RKO (cell line): Measurements from ENCODE around the gene RMI1.
A peak's percentile ranks its signal among the peaks of the same experiment; 100 is the strongest.
"Not testable (repeated sequence)": the region's sequence is repeated elsewhere in the genome, so short reads cannot be mapped to it uniquely, and the experiment has no call there.

ENCODE experiments used
- DNase-seq: peaks from one replicate; pipeline ENCODE4 v3.0.0-alpha.2; 2016; ENCODE audit warnings: low spot score

The RMI1 gene

GRCh38 chr9:83980395-83981125 lies at the start of gene RMI1:
RMI1 (plus strand) TSS chr9:83980805; CDS start chr9:84000987, 20,182 bp downstream.
- peak; percentile 97 for DNase-seq

DNA sequence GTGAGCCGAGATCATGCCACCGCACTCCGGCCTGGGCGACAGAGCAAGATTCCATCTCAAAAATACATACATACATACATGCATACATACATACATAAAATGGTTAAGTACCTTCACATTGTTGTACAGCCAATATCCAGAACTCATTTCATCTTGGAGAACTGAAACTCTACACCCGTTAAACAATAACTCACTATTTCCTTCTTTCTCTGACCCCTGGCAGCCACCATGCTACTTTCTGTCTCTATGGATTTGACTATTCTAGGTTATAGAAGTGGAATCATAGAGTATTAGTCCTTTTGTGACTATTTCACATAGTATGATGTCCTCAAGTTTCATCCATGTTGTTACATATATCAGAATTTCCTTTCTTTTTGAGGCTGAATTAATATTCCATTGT lies 49.7 kb upstream of the RMI1 start:
- DNase-seq: no peak

- DNase-seq: no peak
These were observed 48.6 kb upstream of the RMI1 start for GRCh38 chr9:83932011-83932410.

- DNase-seq: no peak
These were observed 47.8 kb upstream of the RMI1 start for GRCh38 chr9:83932851-83933250.

DNA sequence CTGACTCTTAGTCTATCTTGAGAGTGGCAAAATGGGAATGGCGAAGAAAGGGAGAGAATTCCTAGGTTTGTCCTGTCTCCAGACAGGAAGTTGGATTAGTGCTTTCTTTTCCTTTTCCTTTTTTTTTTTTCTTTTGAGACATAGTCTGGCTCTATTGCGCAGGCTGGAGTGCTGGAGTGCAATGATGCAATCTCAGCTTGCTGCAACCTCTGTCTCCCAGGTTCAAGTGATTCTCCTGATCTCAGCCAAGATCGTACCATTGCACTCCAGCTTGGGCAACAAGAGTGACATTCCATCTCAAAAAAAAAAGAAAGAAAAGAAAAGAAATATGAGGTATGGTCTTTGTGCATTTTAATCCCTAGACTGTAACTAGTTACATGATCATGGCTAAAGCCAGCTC lies 46.8 kb upstream of the RMI1 start:
- no peak for DNase-seq

DNA sequence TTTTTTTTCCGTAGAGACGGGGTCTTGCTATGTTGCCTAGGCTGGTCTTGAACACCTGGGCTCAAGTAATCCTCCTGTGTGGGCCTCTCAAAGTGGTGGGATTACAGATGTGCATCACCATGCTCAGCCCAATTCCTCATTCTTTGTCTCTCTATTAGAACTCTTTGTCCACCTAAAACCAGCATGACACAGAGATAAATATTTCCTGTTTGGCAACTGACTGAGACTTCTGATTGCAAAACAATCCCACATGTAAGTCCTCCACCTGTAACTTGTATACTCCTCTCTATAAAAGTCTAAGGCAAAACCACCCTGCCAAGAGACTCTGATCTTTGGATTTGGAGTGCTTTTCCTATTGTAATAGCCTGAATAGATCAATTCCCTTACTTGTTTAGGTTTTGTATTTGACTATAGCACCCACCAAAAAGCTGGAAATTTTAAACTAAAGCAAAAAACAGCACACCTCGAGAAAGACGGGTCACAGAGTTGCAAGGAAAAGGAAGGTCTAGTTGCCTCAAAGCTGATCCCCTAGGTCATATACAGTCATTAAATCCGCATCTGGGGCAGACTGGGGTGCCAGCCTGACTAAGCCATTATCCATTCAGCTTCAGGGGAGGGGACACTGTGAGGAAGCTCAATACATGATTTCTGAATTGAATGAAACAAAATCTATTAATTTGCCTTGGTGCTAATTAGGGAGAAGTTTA lies 45.9 kb upstream of the RMI1 start:
- no peak for DNase-seq

- DNase-seq: no peak
These were observed 45.2 kb upstream of the RMI1 start for GRCh38 chr9:83935276-83935935.

DNA sequence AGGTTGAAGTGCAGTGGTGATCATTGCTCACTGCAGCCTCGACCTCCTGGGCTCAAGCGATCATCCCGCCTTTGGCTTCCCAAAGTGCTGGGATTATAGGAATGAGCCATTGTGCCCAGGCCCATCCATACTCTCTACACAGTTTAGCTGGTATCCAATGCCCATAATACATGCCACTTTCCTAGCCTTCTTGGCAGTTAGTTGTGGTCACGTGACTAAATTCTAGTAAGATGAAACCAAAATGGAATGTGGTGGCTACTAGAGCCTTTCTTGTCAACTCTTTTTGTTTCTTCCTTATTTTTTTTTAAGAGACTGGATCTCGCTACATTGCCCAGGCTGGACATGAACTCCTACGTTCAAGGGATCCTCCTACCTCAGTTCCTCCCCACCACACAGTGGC lies 44.1 kb upstream of the RMI1 start:
- DNase-seq: no peak

DNA sequence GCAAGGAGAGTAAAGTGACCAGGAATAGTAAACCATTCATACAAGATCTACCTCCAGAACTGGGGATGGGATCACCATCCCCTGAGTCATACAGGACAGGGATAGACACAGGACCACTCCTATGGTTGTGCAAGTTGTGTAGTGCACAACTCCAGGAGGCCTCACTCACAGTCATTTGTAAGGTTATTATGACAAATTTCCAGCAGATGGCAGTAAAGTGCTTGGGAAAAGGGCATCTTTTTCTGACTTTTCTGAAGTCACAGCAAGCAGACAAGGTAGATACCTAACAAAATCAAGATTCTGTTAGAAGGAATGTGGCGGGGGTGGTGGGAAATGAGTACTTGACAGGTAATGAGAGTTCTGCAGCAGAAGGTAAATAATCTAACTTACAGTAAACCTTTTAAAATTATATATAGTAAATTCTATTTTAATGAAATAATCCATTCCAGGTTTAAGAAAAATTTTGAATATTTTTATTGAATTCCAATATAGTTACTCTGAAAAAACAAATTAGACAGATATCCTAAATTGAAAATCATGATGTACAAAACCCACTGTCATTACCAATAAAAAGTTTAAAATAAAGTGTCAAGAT lies 42.6 kb upstream of the RMI1 start:
- DNase-seq: peak; percentile 72

- DNase-seq: no peak
These were observed 39.9 kb upstream of the RMI1 start for GRCh38 chr9:83940590-83941303.

DNA sequence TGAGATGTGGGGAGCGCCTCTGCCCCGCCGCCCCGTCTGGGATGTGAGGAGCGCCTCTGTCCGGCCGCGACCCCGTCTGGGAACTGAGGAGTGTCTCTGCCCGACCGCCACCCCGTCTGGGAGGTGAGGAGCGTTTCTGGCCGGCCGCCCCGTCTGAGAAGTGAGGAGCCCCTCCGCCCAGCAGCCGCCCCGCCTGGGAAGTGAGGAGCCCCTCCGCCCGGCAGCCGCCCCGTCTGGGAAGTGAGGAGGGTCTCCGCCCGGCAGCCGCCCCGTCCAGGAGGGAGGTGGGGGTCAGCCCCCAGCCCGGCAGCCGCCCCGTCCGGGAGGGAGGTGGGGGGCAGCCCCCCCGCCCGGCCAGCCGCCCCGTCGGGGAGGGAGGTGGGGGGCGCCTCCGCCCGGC lies 32.5 kb upstream of the RMI1 start:
- DNase-seq: not testable (repeated sequence)

GRCh38 chr9:83956086-83956435 lies 24.5 kb upstream of the RMI1 start:
- peak; percentile 52 for DNase-seq

GRCh38 chr9:83956436-83957247 lies 24.0 kb upstream of the RMI1 start:
- DNase-seq: peak; percentile 86

GRCh38 chr9:83957248-83957513 lies 23.4 kb upstream of the RMI1 start:
- DNase-seq: no peak

DNA sequence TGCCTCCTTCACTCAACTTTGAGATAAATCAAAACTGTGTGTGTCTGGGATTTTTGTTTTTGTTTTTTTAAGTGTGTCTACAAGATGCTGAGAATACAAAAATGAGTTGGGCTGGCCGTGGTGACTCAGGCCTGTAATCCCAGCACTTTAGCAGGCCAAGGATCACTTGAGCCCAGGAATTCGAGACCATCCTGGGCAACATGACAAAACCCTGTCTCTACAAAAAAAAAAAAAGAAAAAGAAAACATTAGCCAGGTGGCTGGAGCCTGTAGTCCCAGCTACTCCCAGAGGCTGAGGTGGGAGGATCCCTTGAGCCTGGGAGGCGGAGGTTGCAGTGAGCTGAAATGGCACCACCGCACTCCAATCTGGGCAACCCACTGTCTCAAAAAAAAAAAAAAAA lies 21.5 kb upstream of the RMI1 start:
- DNase-seq: no peak

DNA sequence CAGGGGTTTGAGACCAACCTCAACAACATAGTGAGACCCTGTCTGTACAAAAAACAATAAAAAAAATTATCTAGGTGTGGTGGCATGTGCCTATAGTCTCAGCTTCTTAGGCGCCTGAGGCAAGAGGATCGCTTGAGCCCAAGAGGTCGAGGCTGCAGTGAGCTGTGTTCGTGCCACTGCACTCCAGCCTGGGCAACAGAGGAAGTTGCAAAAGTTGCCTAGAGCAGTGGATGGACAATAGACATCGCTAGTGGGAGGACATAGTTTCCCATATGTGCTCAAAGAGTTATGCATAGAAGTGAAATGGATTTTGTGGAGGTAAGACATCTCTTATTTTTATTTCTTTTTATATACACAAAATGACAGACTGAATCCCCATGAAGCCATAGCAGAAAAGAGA lies 19.6 kb upstream of the RMI1 start:
- DNase-seq: no peak

GRCh38 chr9:83962165-83962564 lies 18.4 kb upstream of the RMI1 start:
- DNase-seq: no peak

DNA sequence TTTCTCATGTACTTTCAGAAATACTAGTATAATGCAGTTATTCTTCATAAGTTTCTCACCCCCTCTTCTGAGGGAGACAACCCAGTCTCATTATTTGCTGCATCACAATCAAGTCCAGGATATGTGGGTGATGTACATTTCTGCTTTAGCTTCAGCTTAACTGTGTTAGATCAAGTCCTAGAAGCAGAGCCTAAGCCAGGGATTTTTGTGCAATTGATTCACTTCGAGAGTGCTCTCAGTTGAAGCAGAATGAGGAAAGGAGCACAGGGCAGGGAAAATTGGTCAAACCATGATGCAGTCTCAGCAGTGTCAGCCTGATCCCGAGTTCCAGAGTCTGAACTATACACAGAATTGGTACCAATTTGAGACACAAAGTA lies 15.6 kb upstream of the RMI1 start:
- no peak for DNase-seq

GRCh38 chr9:83965350-83966208 lies 15.0 kb upstream of the RMI1 start:
- no peak for DNase-seq

DNA sequence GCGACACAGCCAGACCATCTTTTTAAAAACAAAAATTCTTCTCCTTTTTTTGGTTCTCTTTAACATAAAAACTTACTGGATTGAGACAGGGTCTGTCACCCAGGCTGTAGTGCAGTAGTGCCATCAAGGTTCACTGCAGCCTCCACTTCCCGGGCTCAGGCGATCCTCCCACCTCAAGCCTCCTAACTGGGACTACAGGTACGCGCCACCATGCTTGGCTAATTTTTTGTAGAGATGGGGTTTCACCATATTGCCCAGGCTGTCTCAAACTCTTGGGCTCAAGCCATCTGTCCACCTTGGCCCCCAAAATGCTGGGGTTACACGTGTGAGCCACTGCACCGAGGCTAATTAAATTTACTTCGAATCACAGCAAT lies 14.4 kb upstream of the RMI1 start:
- DNase-seq: no peak

DNA sequence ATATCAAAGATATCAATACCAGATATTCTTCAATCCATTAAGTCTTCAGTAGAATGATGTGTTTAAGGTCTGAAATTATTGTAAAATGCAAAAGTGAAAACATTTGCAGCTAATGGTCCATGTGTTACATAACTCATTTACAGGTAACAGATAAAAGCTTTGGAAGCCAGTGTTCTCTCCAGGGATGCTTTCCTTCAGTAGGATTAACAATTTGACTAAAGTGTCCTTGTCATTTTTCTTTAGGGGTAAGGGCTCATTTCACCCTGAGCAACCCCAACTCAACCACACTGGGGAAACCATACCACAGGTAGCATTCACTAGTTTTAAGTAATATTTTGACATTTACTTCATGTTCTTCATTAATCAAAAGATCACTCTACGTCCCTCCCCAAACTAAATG lies 13.5 kb upstream of the RMI1 start:
- DNase-seq: no peak
